ENCODE data around the gene RBP4. TPM values are rescaled to one million over a fixed set of nuclear protein-coding genes. Genes with fewer than 3 reads are reported as not detected.

Gene RBP4
- total RNA-seq, 1 experiment from 2014 or later: 0.56 TPM

GRCh38 chr10:93596539-93596938, 4.5 kb downstream of the RBP4 start:
- no peak for DNase-seq (ENCODE audit: low spot score)

DNA sequence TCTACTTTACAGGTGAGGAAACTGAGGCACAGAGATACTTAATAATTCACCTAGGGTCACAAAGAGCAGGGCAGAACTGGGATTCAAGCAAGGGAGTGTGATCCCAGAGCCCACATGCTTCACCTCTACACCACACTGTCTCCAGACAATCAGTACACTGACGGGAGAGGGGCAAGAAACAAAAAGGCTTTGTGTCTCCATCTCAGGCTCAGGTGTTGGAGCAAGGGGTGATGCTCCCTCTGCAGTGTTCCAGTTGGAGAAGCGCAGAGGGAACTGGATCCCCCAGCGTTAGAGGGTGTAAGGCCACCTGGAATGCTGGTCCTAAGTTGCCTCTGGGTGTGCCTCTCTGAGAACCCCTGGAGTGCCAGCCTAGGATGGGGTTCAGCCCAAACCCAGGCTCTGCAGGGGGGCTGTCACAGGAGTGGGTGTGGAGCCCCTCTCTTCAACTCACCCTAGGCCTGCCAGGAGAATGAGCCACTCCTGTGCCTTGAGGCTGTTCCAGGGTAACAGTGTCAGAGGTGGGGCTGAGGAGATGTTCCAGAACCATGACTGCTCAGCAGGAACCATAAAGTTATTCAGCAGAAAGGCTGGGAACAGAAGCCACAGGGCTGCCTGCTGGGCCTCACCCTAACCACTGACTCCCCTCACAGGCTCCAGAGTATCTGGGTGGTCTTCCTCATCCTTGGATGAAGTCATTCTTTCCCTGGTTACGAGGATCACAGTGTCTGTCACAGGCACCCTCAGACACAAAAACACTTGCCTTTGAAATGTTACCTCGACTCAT, 5.5 kb downstream of the RBP4 start:
- no peak for DNase-seq (ENCODE audit: low spot score)

- DNase-seq (ENCODE audit: low spot score): no peak
These were observed 6.5 kb downstream of the RBP4 start for GRCh38 chr10:93594518-93594917.

DNA sequence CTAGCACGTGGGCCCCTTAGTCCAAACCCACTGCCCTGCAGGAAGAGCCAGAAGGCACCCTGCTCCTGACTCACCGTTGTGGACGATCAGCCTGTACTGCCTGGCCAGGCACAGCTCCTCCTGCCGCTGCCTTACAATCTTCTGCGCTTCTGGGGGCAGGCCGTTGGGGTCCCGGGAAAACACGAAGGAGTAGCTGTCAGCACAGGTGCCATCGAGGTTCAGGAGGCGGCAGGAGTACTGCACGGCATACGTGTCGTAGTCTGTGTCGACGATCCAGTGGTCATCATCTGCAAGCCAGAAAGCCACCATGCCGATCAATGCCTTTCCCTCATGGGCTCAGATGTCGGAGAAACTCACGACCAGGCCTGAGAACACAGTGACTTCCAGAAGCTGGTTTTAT, 7.3 kb downstream of the RBP4 start:
- no peak for DNase-seq (ENCODE audit: low spot score)

- no peak for DNase-seq (ENCODE audit: low spot score)
These were observed 7.8 kb downstream of the RBP4 start for GRCh38 chr10:93593254-93593653.

DNA sequence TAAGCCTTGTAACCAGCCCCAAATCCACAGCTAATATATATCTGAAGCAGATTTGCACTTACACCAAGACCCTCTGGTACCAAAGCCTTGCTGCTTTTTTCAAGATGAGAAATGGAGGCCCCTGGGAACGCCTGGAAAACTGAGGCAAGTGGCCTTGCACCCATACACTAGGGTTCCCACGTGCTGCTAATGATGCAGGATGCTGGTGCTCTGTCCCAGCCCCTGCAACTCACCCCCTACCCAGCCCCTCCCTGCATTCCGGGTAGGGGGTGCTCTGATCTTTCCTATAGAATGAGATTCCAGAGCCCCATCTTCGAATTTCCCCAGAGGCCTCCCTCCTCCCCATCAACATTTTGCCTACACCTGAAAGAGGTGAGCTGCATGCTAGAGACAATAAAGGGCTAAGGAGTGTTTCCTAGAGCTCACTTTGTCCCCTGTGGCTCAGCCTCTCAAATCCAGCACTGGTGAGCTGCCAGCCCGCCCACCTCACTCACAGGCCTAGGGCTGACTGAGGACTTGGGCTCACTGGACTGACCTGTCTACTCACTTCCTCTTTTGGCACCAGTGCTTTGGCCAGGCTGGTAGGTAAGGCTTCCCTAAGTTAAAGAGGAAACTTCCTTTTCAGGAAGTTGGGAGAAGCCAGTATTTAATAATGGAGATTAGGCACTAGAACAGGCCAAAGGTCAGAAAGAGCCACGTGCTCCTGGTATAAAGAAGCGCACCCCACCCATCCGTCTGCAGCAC, 9.8 kb downstream of the RBP4 start:
- no peak for DNase-seq (ENCODE audit: low spot score)

DNA sequence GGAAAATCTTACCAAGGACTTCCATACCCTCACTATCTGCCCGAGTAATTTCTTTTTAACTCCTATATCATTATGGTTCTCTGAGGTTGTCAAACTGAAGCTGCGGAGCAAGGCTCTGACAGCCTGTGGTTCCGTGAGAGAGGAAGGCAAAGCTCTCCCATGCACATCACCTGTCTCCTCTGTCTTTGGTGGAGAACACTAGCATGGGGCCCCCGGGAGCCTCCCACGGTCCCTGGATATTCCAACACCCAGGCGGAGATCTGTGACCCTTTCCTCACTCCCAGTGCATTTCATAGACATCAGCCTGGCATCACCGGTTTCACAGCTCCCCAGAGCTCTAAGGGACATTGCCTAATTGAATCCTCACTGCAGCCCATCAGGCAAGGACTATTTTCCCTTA, 10.4 kb downstream of the RBP4 start:
- no peak for DNase-seq (ENCODE audit: low spot score)

DNA sequence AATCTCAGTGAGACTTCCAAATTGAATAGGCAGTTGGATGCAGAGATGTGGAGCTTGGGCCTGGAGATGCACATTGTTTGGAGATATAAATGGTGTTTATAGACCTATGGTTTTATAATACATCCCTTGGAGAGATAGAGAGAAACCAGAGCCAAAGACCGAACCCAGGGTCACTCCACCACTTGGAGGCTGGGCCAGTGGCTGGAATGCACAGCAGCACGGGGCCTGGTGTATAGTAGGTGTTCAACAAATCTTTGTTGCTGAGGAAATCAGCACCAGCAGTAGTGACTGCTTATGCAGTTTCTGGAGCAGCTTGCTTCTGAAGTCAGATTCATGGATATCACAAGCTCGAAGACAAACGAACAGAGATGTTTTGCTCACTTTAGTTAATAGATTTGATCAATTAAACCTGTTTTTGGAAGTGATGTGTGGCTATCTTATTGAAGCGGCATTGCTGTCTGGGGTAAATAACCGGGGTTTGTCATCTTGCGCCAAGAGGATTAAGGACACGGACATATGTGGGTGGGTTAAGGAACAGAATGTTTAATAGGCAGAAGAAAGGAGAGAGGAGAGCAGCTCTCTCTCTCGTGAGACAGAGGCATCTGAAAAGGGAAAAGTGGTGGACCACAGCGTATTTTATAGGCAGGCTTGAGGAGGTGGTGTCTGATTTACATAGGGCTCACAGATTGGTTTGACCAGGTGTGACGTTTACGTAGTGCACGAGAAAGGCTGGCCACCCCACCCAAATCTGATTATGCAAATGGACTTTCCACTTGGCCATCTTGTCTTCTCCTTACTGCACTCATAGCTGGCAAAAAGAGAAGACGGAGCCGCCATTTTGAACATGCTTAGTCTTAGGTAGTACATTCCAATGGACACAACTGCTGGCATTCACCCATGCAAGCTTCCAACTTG, 11.1 kb downstream of the RBP4 start:
- no peak for DNase-seq (ENCODE audit: low spot score)

DNA sequence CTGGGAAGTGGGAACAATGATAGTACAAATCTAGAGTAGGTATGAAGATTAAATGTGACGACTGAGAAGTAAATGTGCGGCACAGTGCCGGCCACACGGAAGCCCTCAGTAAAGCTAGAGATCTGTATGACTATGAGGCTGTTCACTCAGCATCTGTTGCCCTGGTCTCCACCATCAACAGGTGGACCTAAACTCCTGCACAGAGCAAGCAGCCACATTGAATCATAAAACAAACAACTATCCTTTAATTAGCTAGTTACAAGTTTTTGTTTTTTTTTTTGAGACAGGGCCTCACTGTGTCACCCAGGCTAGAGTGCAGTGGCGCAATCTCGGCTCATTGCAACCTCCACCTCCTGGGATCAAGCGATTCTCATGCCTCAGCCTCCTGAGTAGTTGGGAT, 16.6 kb downstream of the RBP4 start:
- DNase-seq (ENCODE audit: low spot score): no peak

DNA sequence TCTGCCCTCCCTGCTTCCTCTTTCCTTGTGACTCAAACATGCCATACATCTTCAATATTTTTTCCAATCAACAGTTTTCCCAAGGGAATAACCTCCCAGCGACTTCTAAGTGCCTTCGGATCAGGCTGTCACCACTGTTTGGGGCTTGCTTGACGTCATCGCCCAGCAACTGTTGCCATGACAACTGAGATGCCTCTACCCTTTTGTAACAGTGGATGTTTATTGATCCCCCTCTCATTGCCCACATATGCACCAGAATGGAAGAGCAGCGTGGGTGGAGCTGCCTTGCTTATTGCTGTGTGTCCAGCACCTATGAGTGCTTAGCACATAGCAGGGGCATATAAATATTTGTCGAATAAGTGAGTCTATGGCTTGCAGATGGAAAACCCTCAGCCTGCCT, 20.2 kb downstream of the RBP4 start:
- DNase-seq (ENCODE audit: low spot score): no peak

- DNase-seq (ENCODE audit: low spot score): no peak
These were observed 20.9 kb downstream of the RBP4 start for GRCh38 chr10:93579985-93580711.

DNA sequence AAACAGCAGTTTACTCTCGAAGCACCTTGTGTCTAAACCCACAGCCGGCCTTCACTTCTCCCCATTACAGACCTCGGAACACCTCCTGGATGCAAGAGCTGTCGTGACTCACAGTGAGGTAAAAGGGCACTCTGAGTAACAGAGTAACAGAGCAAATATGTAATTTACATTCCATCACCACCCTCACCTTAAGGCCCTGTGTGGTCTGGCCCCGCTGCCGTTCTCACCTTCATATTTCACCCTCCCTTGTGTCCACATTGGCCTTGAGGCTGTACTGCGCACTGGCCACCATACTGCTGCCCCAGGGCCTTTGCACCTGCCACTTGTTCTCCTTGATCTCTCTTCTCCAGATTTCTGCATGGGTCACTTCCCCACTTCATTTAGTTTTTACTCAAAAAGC, 21.9 kb downstream of the RBP4 start:
- DNase-seq (ENCODE audit: low spot score): no peak

DNA sequence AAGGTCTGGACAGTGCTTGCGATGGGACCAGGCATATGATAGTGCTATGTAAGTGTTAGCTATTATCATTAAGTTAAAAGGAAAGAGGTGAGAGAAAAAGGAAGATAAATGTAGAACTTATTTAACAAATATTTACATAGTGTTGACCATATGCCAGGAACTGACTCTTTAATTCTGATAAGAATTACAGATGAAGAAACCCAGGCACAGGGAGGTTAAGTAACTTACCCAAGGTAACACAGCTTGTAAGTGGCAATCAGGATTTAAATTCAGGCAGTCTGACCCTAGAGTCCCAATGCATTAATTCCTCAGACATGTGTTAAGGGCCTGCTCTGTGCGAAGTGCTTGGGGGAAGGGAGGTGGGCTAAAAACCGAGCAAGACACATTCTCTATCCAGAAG, 23.5 kb downstream of the RBP4 start:
- no peak for DNase-seq (ENCODE audit: low spot score)

GRCh38 chr10:93576888-93577287, 24.1 kb downstream of the RBP4 start:
- no peak for DNase-seq (ENCODE audit: low spot score)

- no peak for DNase-seq (ENCODE audit: low spot score)
These were observed 27.1 kb downstream of the RBP4 start for GRCh38 chr10:93573924-93574323.

DNA sequence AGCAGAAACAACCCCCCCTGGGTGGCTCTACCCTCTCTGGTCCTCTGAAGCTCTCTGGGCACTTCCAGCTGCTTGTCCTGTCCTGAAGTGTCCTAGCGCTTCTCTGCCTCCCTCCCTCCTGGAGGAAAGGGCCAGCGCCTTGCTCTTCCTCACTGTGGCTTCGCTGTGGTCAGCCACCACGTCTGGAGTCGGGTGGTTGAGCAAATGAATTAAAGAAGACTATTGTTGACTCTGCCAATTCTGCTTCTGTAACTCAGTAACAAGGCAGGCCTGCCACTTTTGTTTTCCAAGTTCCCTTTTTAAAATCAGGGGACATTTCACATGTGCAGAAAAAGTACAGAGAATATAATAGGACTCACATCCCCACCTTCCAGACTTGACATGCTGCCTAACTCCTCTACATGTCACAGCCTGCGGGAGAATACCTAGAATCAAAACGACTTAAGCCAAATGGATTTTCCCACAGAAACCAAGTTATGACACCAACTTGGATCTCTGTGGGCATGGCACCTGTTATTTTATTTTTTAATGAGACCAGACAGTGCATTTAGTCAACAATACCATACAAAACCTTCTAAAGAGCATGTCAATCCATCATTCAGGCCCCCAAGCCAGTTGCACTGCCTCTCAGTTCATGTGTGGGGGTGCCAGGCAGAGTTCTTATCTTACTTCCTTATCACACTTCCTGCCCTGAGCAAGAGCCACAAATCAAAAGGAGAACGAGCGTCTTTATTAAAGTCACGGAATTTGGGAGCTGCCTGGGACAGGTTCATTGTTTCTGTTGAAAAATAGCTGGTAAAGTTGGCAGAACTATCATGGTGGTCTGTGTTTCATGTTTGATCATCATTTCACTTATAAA, 27.8 kb downstream of the RBP4 start:
- no peak for DNase-seq (ENCODE audit: low spot score)

DNA sequence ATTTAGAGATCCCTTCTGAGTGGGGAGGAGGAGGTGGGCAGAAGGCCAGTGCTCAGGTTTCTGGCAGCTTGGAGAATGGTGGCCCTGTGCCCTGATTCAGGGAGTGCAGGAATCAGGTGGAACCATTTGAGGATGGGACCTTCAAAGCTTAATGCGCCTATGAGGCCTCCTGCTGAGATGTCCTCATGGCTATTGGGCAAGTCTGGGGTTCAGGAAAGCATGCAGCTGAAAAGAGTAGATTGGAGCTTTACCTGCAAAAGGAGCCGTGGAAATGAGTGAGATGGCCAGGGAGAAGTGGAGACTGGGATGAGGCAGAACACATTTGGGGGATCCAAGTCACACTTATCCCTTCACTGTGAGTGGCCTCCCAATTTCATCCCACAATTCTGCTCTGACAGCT, 28.4 kb downstream of the RBP4 start:
- no peak for DNase-seq (ENCODE audit: low spot score)

GRCh38 chr10:93570383-93570782, 30.7 kb downstream of the RBP4 start:
- no peak for DNase-seq (ENCODE audit: low spot score)

- no peak for DNase-seq (ENCODE audit: low spot score)
These were observed 33.0 kb downstream of the RBP4 start for GRCh38 chr10:93568105-93568390.

GRCh38 chr10:93567277-93568104, 33.5 kb downstream of the RBP4 start:
- no peak for DNase-seq (ENCODE audit: low spot score)
